ENCODE data around the gene SPNS1.

DNA sequence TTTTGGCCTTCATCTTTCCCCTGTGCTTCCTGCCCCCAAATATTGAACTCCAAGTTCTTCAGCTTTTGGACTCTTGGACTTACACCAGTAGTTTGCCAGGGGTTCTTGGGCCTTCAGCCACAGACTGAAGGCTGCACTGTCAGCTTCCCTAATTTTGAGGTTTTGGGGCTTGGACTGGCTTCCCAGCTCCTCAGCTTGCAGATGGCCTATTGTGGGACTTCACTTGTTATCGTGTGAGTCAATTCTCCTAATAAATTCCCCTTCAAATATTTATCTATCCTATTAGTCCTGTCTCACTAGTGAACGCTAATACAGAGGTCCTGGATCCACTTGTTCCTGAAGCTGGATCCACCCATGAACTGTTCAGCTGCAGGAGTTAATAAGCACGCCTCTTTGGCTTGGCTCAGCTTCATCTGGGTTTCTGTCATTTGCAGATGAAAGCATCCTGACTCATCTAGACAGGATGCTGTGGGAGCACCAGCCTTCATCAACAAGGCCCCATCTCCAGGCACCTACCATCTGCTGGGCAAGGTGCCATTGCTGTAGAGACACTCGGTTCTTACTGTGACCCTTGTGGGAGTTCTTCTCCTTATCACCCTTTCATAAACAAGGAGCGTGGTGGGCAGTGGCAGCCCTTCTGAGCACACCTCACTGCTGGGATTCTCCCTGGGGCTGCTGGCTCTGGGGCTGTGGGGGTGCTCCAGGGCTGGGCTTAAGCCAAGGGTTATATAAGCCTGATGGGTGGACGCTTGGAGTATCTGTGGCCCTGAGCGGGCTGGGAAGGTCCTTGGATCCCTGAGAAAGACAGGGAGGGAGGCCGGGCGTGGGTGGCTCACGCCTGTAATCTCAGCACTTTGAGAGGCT lies 33.4 kb downstream of the SPNS1 start:
- no peak for TF ChIP-seq FOXP2 (optimal IDR thresholded peaks at IDR 0.05; ENCODE audit: control extremely low read depth, extremely low read length, insufficient read depth)
- no peak for TF ChIP-seq EZH2 (IDR thresholded peaks at IDR 0.05)
